K562 (cell line): ENCODE data around the gene HES5. TPM values are rescaled to one million over a fixed set of nuclear protein-coding genes. Genes with fewer than 3 reads are reported as not detected.

Experiments
- ATAC-seq: fragments of 200-7000 bp; cut with Tn5 transposase; 3 replicates; pipeline ENCODE4 v1.9.1; 2020; ENCODE audit warnings: moderate library complexity
- BruUV-seq: library from RNA; stranded (reverse); fragments of 400-500 nt; replicated peaks from 2 replicates; lab custom pipeline; 2021; lab: Mats Ljungman, UMichigan
- CTCF ChIA-PET: fragments of 300-600 bp; formaldehyde crosslinking; extraction: SDS; loops from one replicate; lab custom pipeline; 2021; ENCODE audit warnings: low intra/inter-chr PET ratio; lab: Yijun Ruan, JAX
- POLR2A ChIA-PET: fragments of 300-600, 350-650 bp; sonication (Branson Sonifier 250); formaldehyde crosslinking; extraction: SDS; loops from one replicate; lab custom pipeline; 2021; ENCODE audit warnings: antibody characterized with exemption, inconsistent platforms; lab: Yijun Ruan, JAX
- DNase-seq, 4 experiments: peaks; one replicate each; pipeline versions ENCODE4 v3.0.0 to v3.0.0-alpha.2; 2011 to 2018; ENCODE audit warnings: low spot score in 3 of 4, mixed read lengths in 3 of 4; ENCODE audit errors: extremely low read depth in 1 of 4
- FAIRE-seq: peaks from 2 replicates; lab custom pipeline; 2011; peaks lifted over from hg19 to GRCh38; lab: Jason Lieb, UNC
- H2AFZ ChIP-seq: 2 replicates; pipeline ENCODE4 v1.6.0; 2011; ENCODE audit warnings: low read depth, low read length, control low read depth, inconsistent platforms
- H3K27ac ChIP-seq: fragments of 200-600 bp; 3 replicates; pipeline ENCODE4 v1.8.0; 2011; ENCODE audit warnings: low read depth, mild to moderate bottlenecking, control low read depth, inconsistent platforms, low read length, moderate library complexity, mixed read lengths; ENCODE audit errors: extremely low read depth
- H3K27me3 ChIP-seq, 2 experiments: fragments of 300-600 bp in 1 of 2; 2 replicates in 1 of 2; 3 replicates in 1 of 2; pipeline versions ENCODE4 v1.6.0 to v1.8.0; 2011; ENCODE audit warnings: inconsistent platforms in 2 of 2, low read length in 2 of 2, mild to moderate bottlenecking in 1 of 2, mixed read lengths in 1 of 2, moderate library complexity in 1 of 2; ENCODE audit not compliant: control insufficient read depth in 2 of 2, insufficient read depth in 2 of 2
- H3K36me3 ChIP-seq: fragments of 300-600 bp; 3 replicates; pipeline ENCODE4 v1.8.0; 2011; ENCODE audit warnings: mild to moderate bottlenecking, low read length, inconsistent platforms; ENCODE audit not compliant: control insufficient read depth, insufficient read depth
- H3K4me1 ChIP-seq, 2 experiments: fragments of 200-600 bp in 1 of 2; replicated peaks in 1 of 2; 2 replicates in 1 of 2; 3 replicates in 1 of 2; pipeline versions ENCODE4 v1.5.1 to v1.8.0; 2011; ENCODE audit warnings: inconsistent platforms in 2 of 2, low read length in 2 of 2, mild to moderate bottlenecking in 1 of 2, mixed read lengths in 1 of 2, moderate library complexity in 1 of 2; ENCODE audit not compliant: control insufficient read depth in 2 of 2, insufficient read depth in 2 of 2
- H3K4me2 ChIP-seq: 2 replicates; pipeline ENCODE4 v1.6.1; 2011; ENCODE audit warnings: low read length, control low read depth, inconsistent platforms, mixed read lengths; ENCODE audit not compliant: insufficient read depth
- H3K4me3 ChIP-seq: fragments of 200-600 bp; sonication (generic), shearing (Covaris generic); 2 replicates; pipeline ENCODE4 v1.5.1; 2016; ENCODE audit warnings: control low read depth, inconsistent platforms
- H3K79me2 ChIP-seq: fragments of 200-600 bp; 3 replicates; pipeline ENCODE4 v1.8.0; 2011; ENCODE audit warnings: low read length, inconsistent platforms; ENCODE audit not compliant: control insufficient read depth, insufficient read depth
- H3K9ac ChIP-seq, 2 experiments: 2 replicates each; pipeline versions ENCODE4 v1.6.0 to v1.6.1; 2011; ENCODE audit warnings: low read depth in 2 of 2, low read length in 2 of 2, control low read depth in 1 of 2, inconsistent platforms in 1 of 2, mild to moderate bottlenecking in 1 of 2, mixed read lengths in 1 of 2; ENCODE audit not compliant: insufficient read depth in 1 of 2
- H3K9me1 ChIP-seq: one replicate; pipeline ENCODE4 v1.6.0; 2011; ENCODE audit warnings: inconsistent platforms, mild to moderate bottlenecking, low read length, moderate library complexity; ENCODE audit not compliant: control insufficient read depth, insufficient read depth
- H3K9me3 ChIP-seq: replicated peaks from 2 replicates; pipeline ENCODE4 v1.5.1; 2011; ENCODE audit warnings: low read depth, low read length, inconsistent platforms; ENCODE audit not compliant: control insufficient read depth, insufficient read depth
- H4K20me1 ChIP-seq: replicated peaks from 2 replicates; pipeline ENCODE4 v1.6.1; 2011; ENCODE audit warnings: low read length, inconsistent platforms, mixed read lengths; ENCODE audit not compliant: control insufficient read depth, insufficient read depth
- E2F5 ChIP-seq: sonication (generic); formaldehyde crosslinking; IDR thresholded peaks from 2 replicates; pipeline ENCODE4 v1.8.0; 2022; ENCODE audit warnings: mild to moderate bottlenecking, missing genetic modification reagents
- WGBS: fragments of 100-300 bp; shearing (Covaris generic); methylation state at CpG from one replicate; pipeline ENCODE4 v1.1.6; 2016; ENCODE audit warnings: low coverage, mixed read lengths; ENCODE audit not compliant: insufficient coverage; ENCODE audit errors: missing lambda C conversion rate; 5-methylcytosine and 5-hydroxymethylcytosine counted together
- in situ Hi-C: fragments of 300-500 bp; cut with MboI; formaldehyde crosslinking; loops from 4 replicates; pipeline ENCODE4 v1.15.0; 2018; ENCODE audit warnings: inconsistent platforms, mixed read lengths
- intact Hi-C: fragments of 100-400 bp; cut with micrococcal nuclease; formaldehyde crosslinking; loops from 2 replicates; pipeline ENCODE4 v1.14.2; 2022
- polyA plus RNA-seq, 8 experiments: library from polyadenylated mRNA; depleted of rRNA in 4 of 8; stranded (reverse) in 5 of 8; unstranded in 3 of 8; fragments of >200 nt; fragmentation: Nextera tagmentation in 2 of 8; fragmentation: Illumina TruSeq in 1 of 8; extraction: Ambion mirVana in 2 of 8; extraction: Trizol in 1 of 8; gene quantifications; 2 replicates each; pipeline versions ENCODE4 v1.2.1 to v1.2.3, GENCODE V29; 2011 to 2014; ENCODE audit warnings: inconsistent platforms in 1 of 8, missing spikeins in 1 of 8
- total RNA-seq, 7 experiments: library from RNA; depleted of rRNA in 6 of 7; stranded (reverse); fragments of >200 nt in 6 of 7; fragmentation: Illumina TruSeq in 2 of 7; extraction: Trizol in 2 of 7; gene quantifications; 2 replicates each; pipeline versions ENCODE4 v1.2.1 to v1.2.3, GENCODE V29; 2011 to 2021; ENCODE audit warnings: low replicate concordance in 1 of 7
- TF ChIP-seq, protein P1 (sequence below), 2 experiments: IDR thresholded peaks; 2 replicates each; pipeline ENCODE4 v1.6.1; 2012; ENCODE audit warnings: improper control_type of control experiment in 2 of 2, low read depth in 2 of 2, low read length in 2 of 2, borderline replicate concordance in 1 of 2
- TF ChIP-seq, protein P2 (sequence below): fragments of 250-450 bp; sonication (Bioruptor Pico); IDR thresholded peaks from 2 replicates; pipeline ENCODE4 v1.9.0; 2021; ENCODE audit warnings: mild to moderate bottlenecking, inconsistent platforms

The HES5 gene
- total and polyA plus RNA-seq, 9 of the 15 experiments (the other 6 are each of a cell fraction or from before 2014, with no cell fraction given), result not detected

- 18% methylated on average over 12 of the region's 12 CpGs for WGBS
These were observed 28.4 kb upstream of the HES5 start for GRCh38 chr1:2558420-2558819.

More at GRCh38 chr1:2558420-2558819, 28.4 kb upstream of the HES5 start:
- no peaks in the 10 kb centered on the region for H4K20me1 ChIP-seq
- no peaks in the 10 kb centered on the region for H3K9me1 ChIP-seq
- POLR2A ChIA-PET, result interaction anchor here (0.5 to 1.7 kb wide), 4 partner anchors 12 to 601 kb away, joined by 3 to 5 read pairs (median 3); no protein-coding TSS in a partner anchor
- H3K4me3 ChIP-seq, result no peak overlapping the region
- DNase-seq (no peak), FAIRE-seq (no peak), ATAC-seq (no peak)
- BruUV-seq, result no TSS peak
- no peaks in the 10 kb centered on the region for H3K36me3 ChIP-seq
- intact Hi-C loops, result no loop called here
- H3K27me3 ChIP-seq, result peaks cover 0 to 7% of the 10 kb centered on the region in 2 experiments; a peak in 1 of 5 replicates
- H3K4me1 ChIP-seq, result peaks cover 26 to 91% of the 10 kb centered on the region in 2 experiments
- H2AFZ ChIP-seq, result no peak overlapping the region
- in situ Hi-C loops, result no loop called here
- no peak overlapping the region for H3K9ac ChIP-seq
- no peak overlapping the region for H3K4me2 ChIP-seq
- no peaks in the 10 kb centered on the region for H3K79me2 ChIP-seq
- no peaks in the 10 kb centered on the region for H3K9me3 ChIP-seq
- TF ChIP-seq, protein P1, sequence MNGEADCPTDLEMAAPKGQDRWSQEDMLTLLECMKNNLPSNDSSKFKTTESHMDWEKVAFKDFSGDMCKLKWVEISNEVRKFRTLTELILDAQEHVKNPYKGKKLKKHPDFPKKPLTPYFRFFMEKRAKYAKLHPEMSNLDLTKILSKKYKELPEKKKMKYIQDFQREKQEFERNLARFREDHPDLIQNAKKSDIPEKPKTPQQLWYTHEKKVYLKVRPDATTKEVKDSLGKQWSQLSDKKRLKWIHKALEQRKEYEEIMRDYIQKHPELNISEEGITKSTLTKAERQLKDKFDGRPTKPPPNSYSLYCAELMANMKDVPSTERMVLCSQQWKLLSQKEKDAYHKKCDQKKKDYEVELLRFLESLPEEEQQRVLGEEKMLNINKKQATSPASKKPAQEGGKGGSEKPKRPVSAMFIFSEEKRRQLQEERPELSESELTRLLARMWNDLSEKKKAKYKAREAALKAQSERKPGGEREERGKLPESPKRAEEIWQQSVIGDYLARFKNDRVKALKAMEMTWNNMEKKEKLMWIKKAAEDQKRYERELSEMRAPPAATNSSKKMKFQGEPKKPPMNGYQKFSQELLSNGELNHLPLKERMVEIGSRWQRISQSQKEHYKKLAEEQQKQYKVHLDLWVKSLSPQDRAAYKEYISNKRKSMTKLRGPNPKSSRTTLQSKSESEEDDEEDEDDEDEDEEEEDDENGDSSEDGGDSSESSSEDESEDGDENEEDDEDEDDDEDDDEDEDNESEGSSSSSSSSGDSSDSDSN (IDR thresholded peaks at IDR 0.05; ENCODE audit: borderline replicate concordance in 1 of 2, low read depth in 2 of 2, low read length in 2 of 2), result 0 out of 4 replicates have a peak, but pooled peaks of 1 of the 2 experiments have one; percentile 3
- TF ChIP-seq, protein P2, sequence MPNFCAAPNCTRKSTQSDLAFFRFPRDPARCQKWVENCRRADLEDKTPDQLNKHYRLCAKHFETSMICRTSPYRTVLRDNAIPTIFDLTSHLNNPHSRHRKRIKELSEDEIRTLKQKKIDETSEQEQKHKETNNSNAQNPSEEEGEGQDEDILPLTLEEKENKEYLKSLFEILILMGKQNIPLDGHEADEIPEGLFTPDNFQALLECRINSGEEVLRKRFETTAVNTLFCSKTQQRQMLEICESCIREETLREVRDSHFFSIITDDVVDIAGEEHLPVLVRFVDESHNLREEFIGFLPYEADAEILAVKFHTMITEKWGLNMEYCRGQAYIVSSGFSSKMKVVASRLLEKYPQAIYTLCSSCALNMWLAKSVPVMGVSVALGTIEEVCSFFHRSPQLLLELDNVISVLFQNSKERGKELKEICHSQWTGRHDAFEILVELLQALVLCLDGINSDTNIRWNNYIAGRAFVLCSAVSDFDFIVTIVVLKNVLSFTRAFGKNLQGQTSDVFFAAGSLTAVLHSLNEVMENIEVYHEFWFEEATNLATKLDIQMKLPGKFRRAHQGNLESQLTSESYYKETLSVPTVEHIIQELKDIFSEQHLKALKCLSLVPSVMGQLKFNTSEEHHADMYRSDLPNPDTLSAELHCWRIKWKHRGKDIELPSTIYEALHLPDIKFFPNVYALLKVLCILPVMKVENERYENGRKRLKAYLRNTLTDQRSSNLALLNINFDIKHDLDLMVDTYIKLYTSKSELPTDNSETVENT (CRISPR knock-in tag), result no peak
- no peak for TF ChIP-seq E2F5 (CRISPR knock-in tag)
- H3K27ac ChIP-seq, result no peak overlapping the region
- CTCF ChIA-PET, result no interaction called here
